Measurements from ENCODE around the gene CCDC183. TPM values are rescaled to one million over a fixed set of nuclear protein-coding genes. Genes with fewer than 3 reads are reported as not detected.

Gene CCDC183
- total RNA-seq, 4 donors from 2014 or later, result 2.0 TPM; not detected in 2

DNA sequence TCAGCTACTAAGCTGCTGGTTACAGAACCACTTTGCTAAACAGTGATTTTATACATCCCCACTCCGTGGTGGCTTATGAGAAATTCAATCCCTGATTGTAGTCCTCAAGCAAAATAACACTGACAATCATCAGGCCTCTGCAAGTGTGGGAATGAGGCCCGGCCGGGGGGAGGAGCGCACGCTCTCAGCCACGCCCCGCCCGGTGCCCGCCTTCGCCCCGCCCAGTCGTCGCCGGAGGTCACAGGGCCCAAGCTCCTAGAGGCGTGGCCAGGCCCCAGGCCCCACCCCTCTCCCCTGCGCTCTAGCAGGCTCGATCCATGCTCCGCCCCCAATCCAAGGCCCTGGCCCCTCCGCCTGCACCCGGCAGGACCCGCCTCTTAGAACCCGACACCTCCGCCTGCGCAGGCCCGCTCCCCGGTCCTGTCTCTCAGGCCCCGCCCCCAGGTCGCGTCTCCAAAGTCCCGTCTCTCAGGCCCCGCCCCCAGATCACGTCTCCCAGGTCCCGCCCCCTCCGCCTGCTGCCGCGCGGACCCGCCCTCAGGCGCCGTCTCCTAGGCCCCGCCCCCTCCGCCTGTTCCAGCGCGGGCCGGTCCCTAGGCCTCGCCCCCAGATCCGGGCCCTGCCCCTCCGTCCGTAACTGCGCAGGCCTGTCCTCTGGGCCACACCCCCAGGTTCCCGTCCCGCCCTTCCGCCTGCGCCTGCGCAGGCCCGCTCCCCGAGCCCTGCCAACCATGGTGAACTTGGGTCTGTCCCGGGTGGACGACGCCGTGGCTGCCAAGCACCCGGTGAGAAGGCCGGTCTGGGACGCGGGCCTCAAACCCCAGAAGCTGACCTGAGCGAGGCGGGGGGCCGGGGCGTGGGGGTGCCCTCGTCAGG is 5.3 kb upstream of the CCDC183 start, which contains the start of gene TMEM141:
Gene TMEM141 (plus strand): TSS at position 705 of the 876 bp plus-strand sequence. CDS start 27 bp downstream, at position 732.
- peak; percentile 100 for DNase-seq
- intact Hi-C loops (cut with DNase I; ENCODE audit: low total_unique reads), result no loop called here
- peak within 1 kb of the TSS; percentile 91 to 96 for H3K27ac ChIP-seq
- no peaks in the 10 kb centered on the region for H3K27me3 ChIP-seq
- peaks cover 3 to 8% of the 10 kb centered on the region in 2 donors for H3K4me1 ChIP-seq
- H3K9me3 ChIP-seq, result no peaks in the 10 kb centered on the region
- no peaks in the 10 kb centered on the region for H3K36me3 ChIP-seq
- peak; percentile 43 to 81 for TF ChIP-seq POLR2A (IDR thresholded peaks at IDR 0.05)
- TF ChIP-seq, protein P1, sequence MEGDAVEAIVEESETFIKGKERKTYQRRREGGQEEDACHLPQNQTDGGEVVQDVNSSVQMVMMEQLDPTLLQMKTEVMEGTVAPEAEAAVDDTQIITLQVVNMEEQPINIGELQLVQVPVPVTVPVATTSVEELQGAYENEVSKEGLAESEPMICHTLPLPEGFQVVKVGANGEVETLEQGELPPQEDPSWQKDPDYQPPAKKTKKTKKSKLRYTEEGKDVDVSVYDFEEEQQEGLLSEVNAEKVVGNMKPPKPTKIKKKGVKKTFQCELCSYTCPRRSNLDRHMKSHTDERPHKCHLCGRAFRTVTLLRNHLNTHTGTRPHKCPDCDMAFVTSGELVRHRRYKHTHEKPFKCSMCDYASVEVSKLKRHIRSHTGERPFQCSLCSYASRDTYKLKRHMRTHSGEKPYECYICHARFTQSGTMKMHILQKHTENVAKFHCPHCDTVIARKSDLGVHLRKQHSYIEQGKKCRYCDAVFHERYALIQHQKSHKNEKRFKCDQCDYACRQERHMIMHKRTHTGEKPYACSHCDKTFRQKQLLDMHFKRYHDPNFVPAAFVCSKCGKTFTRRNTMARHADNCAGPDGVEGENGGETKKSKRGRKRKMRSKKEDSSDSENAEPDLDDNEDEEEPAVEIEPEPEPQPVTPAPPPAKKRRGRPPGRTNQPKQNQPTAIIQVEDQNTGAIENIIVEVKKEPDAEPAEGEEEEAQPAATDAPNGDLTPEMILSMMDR (IDR thresholded peaks at IDR 0.05), result peak in 1 of 4 experiments; percentile 16
- H3K4me3 ChIP-seq, result peak within 1 kb of the TSS; percentile 76 to 84

DNA sequence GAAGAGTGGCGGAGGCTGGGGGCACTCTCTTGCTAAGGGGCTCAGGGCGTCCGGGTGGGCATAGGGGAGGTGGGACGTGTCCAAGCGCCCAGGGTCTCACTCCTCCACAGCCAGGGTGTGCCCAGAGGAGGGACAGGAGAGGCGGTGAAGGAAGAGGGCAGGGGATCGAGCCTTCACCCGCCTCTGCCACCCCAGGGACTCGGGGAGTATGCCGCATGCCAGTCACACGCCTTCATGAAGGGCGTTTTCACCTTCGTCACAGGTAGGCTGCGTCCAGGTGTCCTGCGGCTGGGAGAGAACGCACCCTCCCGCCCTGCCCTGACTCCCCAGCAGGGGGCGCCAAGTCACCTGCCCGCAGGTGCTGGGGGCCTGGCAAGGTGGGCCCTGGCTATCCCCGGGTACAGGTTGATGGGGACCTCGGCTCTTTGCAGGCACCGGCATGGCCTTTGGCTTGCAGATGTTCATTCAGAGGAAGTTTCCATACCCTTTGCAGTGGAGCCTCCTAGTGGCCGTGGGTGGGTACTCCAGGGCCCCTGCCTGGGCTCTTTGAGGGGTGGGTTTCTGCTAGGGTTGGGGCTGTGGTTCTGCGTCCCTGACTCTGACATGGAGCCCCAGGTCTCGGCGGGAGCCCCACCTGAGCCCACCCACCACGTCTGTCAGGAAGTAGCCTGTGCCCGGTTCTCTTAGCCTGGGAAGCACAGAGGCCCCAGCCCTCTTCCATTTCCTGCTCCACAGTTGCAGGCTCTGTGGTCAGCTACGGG is 4.4 kb upstream of the CCDC183 start:
- no peaks in the 10 kb centered on the region for H3K9me3 ChIP-seq
- peaks cover 3 to 8% of the 10 kb centered on the region in 2 donors for H3K4me1 ChIP-seq
- peak overlapping the region; percentile 76 to 84 for H3K4me3 ChIP-seq
- H3K27me3 ChIP-seq, result no peaks in the 10 kb centered on the region
- H3K36me3 ChIP-seq, result no peaks in the 10 kb centered on the region
- TF ChIP-seq POLR2A (IDR thresholded peaks at IDR 0.05), result no peak
- TF ChIP-seq, protein P1 (IDR thresholded peaks at IDR 0.05), result peak in 3 of 4 experiments; percentile 51 to 63 (median 54)
- peak overlapping the region; percentile 91 to 96 for H3K27ac ChIP-seq
- intact Hi-C loops (cut with DNase I; ENCODE audit: low total_unique reads), result no loop called here
- peak; percentile 57 to 65 for DNase-seq

- no peaks in the 10 kb centered on the region for H3K36me3 ChIP-seq
- H3K27me3 ChIP-seq, result no peaks in the 10 kb centered on the region
- H3K9me3 ChIP-seq, result no peaks in the 10 kb centered on the region
- intact Hi-C loops (cut with DNase I; ENCODE audit: low total_unique reads), result no loop called here
- H3K4me3 ChIP-seq, result no peak overlapping the region
- no peak for TF ChIP-seq POLR2A (IDR thresholded peaks at IDR 0.05)
- TF ChIP-seq, protein P1 (IDR thresholded peaks at IDR 0.05), result no peak
- H3K4me1 ChIP-seq, result peaks cover 3 to 8% of the 10 kb centered on the region in 2 donors
- DNase-seq, result no peak
- H3K27ac ChIP-seq, result peak overlapping the region in 1 of 2 donors; percentile 91
Observed at GRCh38 chr9:136792321-136793085, 3.6 kb upstream of the CCDC183 start.

- DNase-seq, result no peak
- intact Hi-C loops (cut with DNase I; ENCODE audit: low total_unique reads), result no loop called here
- Histone ChIP-seq H3K27ac (no peak overlapping the region), H3K36me3 (no peaks in the 10 kb centered on the region), H3K27me3 (no peaks in the 10 kb centered on the region), H3K4me1 (peaks cover 3 to 8% of the 10 kb centered on the region in 2 donors), H3K9me3 (no peaks in the 10 kb centered on the region), H3K4me3 (no peak overlapping the region)
- no peak for TF ChIP-seq POLR2A (IDR thresholded peaks at IDR 0.05)
- TF ChIP-seq, protein P1 (IDR thresholded peaks at IDR 0.05), result no peak
Observed at GRCh38 chr9:136793086-136793946, 2.8 kb upstream of the CCDC183 start.

Measured in uterus (tissue), 4 donors.